GM19438 (cell line): Measurements from ENCODE around the gene DNAJB2.
A peak's percentile ranks its signal among the peaks of the same experiment; 100 is the strongest.
"Not testable (repeated sequence)": the region's sequence is repeated elsewhere in the genome, so short reads cannot be mapped to it uniquely, and the experiment has no call there.

Source experiments
- ATAC-seq: cut with Tn5 transposase; IDR thresholded peaks from one replicate; pipeline ENCODE4 v1.9.1; 2021; ENCODE audit warnings: low read depth; ENCODE audit not compliant: unreplicated experiment

The DNAJB2 gene

DNA sequence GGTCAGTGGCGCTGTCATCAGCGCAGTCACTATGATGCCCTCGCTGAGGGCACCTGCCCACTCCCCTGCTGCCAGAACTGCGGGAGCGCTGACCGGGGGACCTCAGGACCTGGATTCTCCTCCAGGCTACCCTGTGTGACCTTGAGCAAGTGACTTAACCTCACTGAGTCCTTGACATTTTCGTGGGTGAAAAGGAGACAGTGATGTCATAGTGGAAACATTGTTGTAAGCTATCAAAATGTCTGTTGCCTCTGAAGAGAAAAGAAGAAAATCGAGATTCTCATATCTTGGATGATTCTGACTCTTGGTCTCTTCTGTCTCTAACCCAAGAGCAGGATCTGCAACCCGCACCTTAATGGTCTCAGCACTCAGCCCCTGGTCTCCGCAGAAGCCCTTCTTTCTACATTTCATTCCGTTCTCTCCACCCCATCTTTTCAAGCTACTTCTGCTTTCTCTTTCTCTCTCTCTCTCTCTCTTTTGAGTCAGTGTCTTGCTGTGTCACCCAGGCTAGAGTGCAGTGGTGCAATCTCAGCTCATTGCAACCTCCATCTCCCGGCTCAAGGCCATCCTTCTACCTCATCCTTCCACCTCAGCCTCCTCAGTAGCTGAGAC is 24.5 kb upstream of the DNAJB2 start:
- peak; percentile 28 for ATAC-seq

DNA sequence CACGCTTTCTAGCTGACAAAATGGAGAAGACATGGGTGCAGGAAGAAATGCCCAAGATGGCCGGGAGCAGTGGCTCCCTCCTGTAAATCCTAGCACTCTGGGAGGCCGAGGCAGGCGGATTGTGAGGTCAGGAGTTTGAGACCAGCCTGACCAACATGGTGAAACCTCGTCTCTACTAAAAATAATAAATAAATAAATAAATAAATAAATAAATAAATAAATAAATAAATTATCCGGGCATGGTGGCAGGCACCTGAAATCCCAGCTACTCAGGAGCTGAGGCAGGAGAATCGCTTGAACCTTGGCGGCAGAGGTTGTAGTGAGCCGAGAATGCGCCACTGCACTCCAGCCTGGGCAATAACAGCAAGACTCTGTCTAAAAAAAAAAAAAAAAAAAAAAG is 20.2 kb upstream of the DNAJB2 start:
- not testable (repeated sequence) for ATAC-seq

DNA sequence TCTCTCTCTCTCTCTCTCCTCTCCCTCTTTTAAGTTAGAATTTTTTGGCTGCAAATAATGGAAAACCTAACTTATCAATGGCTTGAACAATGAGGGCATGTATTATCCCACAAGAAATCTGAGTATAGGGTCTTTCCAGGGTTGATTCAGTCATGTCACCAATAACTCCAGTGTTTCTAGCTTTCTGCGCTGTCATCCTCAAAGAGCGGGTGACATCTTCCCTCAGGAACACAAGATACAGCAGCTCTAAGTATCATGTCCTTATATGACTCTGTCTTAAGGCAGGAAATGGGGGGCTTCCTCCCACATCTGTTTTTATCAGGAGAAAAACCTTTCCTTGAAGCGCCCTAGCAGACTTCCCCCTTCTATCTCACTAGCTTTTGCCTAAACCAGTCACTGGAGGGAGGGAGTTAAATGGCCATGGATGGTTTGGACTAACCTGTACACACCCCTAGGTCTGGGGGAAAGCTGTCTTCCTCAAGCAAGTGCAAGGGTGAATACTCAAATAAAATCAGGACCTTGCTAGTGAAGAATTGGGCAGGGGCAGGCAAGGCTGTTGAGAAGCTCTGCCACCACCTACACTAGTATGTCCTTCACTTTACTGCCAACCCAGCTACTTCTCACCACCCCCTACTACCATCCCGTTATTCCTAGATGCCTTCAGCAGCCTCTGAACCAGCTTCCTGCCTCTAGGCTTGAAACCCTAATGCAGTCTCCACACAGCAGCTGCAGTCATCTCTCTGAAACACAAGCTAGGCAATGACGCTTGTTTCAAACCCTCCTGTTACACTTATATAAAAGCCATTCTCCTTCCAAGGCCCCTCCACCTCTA is 17.9 kb upstream of the DNAJB2 start:
- ATAC-seq, result no peak

DNA sequence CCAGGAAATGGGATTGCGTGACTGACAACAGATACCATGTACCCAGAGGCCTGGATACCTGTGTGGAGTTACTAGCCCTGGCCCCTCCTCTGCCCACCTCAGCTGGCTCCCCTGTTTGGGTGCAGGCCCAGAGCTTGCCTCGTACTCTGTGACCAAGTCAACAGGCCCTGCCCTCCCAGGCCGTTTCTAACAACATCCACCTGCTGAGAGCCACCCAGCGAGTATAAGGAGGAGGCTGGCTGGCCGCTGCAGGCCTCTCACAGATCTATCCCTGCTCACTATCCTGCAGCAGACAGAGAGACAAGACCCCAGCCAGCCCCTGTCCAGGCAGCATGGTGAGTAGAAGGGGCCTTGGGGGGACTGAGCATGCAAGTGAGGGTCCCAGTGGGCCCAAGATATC is 12.9 kb upstream of the DNAJB2 start:
- no peak for ATAC-seq

DNA sequence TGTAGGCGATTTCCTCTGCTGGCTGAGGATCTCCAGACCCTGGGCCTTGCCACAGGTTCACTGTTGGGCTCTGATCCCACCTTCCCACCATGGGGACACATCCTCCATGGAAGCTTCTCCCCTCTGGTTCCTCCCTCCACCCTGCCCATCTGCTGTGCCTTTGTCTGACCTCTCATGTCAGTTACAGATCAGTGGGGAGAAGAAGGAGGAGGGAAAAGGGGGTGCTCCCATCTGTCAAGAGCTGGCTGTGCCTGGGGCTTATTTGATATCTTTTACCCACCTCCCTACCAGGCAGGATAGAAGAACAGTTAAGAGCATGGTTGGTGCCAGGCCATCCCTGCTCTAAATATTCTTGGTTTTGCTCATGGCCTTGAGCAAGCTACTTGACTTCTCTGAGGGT is 12.3 kb upstream of the DNAJB2 start:
- no peak for ATAC-seq

DNA sequence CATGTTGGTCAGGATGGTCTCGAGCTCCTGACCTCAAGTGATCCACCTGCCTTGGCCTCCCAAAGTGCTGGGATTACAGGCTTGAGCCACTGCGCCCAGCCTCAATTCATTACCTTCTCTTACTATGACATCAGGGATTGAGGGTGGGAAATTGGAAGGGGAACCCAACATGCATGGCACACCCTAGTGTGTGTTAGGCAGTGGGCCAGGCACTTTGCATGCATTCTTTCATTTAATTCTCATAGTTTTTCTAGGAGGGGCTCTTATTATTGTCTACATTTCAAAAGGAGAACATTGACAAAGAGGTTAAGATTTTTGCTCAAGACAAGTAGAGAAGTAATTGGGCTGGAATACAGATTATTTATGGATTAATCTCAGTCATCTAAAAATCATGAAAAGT is 10.9 kb upstream of the DNAJB2 start:
- ATAC-seq, result no peak

DNA sequence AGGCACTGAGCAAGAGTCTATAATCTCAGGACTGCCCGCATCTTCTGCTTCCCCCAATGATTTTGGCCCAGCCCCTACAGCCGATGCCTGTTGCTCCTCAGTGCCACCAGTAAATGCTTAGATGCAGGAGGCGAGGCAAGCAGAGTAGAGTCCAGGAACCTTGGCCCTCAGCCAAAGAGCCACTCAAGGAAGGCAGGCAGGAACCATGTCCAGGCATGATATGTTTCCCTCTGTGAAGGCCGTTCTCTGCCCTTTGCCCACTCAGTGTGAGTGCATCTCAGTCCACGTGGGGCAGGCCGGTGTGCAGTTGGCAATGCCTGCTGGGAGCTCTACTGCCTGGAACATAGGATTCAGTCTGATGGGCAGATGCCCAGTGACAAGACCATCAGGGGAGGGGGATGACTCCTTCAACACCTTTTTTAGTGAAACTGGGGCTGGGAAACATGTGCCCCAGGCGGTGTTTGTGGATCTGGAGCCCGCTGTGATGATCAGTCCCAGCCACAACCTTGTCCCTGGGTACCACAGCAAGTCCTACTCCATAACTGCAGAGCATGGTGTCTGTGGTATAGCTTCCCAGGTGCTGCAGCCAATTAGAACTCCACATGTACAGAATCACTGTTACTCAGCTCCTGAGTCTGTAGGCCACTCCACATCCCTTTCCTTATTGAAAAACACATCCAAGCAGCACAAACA is 9.7 kb upstream of the DNAJB2 start:
- no peak for ATAC-seq

DNA sequence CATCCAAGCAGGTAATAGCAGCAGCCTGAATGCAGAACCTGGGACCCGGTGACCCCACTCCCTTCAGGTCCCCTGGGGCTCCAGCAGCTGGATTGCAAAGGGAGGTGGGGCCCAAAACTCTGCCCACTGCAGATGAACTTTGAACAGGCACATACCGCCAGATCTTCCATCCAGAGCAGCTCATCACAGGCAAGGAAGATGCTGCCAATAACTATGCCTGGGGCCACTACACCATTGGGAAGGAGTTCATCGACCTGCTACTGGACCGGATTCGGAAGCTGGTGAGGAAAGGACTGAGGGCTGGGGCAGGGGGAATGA is 9.2 kb upstream of the DNAJB2 start:
- no peak for ATAC-seq

DNA sequence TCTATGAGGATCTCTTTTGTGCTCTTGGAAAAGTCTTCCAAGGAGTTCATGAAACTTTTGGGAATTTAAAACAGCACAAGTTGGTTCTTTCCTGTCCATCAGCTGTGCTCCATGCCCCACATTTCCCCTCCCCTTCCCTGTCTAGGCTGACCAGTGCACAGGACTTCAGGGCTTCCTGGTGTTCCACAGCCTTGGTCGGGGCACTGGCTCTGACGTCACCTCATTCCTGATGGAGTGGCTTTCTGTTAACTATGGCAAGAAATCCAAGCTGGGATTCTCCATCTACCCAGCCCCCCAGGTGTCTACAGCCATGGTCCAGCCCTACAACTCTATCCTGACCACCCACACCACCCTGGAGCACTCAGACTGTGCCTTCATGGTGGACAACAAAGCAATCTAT is 8.1 kb upstream of the DNAJB2 start:
- no peak for ATAC-seq

DNA sequence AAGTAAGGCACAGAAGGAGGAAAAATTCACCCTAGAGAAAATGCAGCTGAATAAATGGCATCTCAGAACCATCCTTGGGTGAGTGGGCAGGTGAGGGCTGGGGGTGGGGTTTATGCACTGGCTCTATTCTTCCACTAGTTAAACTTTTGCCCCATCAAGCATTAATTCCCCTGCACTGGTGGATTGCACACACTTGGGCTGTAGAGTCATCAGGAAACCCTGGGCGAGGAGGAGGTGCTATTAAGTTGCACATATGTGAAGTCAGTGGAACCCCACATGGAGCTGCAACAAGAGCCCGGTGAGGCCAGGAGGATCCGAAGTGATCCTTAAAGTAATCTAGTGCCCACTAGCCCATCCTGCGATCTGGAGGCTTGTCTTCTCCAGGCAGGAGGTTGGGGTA is 6.8 kb upstream of the DNAJB2 start:
- ATAC-seq, result no peak

DNA sequence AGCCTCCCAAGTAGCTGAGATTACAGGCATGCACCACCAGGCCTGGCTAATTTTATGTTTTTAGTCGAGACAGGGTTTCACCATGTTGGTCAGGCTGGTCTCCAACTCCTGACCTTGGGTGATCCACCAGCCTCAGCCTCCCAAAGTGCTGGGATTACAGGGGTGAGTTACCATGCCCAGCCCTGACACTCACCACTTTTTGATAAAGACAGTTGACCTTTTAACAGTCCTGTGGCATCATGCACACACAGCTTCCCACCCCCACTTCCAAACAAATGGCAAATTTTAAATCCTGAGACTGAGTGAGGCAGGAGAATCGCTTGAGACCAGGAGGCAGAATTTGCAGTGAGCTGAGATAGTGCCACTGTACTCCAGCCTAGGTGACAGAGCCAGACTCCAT is 6.2 kb upstream of the DNAJB2 start:
- ATAC-seq, result no peak

DNA sequence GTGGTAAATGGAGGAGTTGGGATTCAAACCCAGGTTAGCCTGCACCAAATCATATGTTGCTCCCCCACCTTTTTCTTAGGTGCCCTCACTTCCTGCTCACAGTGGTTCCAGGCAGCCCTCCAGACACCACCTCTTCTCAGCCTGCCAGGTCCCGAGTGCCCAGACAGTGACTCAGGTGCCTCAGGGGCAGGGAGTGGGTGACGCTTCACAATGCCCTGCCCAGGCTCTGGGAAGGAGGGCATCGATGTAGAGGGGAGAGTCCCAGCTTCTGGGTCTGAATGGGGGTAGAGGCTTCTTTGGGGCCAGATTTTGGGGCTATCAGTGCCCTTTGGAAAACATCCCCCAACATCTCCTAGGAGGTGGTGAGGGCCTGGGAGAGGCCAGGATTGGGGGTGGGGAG is 5.2 kb upstream of the DNAJB2 start:
- no peak for ATAC-seq

DNA sequence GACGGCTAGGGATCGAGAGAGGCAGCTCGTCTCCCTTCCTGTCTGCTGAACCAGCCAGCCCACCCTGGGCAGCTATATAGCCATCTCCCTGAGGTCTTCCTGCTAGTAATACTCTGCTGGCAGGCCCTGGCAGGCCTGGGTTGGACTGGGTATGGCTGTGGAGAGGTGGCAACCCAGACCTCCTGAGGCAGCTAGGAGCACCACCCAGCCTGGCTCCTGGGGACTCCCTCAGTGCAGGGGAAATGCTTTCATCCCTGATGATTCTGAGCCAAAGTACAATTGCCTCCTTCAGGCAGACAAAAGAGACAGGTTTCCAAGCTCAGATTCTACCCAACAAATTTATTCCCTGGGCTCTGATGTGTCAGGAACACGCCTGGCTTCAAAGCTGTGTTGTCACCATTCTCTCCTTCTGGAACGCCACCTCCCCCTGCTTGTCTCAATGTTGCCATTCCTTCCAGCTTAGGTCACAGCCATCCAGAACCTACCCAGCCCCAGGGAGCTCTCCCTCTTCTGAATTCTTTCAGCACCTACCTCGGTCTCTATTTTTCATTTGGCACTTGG is 4.7 kb upstream of the DNAJB2 start:
- ATAC-seq, result no peak

DNA sequence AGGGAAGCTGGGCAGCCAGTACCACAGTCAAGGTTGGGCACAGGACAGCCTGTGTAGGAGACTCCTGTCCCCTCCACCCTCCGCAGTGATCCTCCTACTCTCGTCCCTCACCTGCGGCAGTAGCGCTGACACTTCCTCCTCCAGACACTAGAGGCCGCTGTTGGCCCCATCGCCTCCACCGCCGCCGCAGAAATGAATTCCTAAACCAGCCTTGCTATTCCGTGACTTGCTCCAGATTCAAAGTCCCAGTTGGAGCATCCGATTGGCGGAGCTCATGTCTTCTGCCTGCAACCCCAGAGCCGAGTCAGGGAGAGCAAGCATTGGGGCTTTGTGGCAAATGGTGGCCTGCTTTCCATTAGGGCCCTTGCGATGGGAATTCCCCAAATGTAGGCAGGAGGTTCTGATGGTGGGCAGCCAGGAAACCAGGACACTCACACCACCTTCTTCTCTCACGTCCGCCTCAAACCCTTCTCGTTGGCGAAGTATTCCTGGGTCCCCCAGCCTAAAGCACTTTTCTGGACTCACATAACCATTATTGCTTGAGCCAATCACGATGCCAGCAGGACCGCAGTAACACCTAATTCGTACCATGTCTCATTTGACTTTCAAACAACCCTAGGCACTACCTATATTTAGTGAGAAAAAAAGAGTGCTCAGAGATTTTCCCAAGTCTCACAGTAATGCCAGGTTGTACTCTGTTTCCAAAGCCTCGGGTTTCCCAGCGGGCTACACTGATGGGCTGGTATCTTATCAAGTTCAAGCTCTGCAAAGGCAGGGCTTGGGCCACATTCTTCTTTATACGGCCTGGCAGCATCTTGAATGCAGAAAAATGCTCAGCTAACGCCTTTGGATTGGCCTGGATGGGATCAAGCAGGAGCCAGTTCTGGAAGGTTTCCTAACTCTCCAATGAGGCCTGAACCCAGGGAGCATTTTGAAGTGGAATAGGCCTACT is 1.2 kb upstream of the DNAJB2 start:
- ATAC-seq, result peak; percentile 29

DNA sequence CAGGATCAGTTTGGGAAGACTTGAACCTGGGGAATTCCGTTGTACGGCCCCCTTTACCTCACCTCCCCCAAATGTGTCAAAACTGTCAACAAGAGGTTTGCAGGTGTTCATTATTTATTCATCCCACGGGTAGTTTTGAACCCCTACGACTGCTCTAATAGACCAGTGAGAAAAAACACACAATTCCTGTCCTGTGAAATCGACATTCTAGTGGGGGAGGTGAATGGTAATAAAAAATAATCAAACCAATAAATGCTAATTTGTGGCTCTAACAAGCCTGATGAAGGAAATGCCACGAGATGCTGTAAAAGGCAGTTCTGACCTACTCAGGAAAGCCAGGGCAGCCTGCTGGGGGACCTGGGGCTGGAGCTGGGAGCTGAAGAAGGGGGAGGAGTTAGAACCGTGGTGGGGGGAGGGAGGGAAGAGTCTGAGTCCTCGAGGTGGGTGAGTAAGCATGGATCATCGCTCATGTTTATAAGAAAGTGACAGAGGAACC is 463 bp upstream of the DNAJB2 start:
- no peak for ATAC-seq

DNA sequence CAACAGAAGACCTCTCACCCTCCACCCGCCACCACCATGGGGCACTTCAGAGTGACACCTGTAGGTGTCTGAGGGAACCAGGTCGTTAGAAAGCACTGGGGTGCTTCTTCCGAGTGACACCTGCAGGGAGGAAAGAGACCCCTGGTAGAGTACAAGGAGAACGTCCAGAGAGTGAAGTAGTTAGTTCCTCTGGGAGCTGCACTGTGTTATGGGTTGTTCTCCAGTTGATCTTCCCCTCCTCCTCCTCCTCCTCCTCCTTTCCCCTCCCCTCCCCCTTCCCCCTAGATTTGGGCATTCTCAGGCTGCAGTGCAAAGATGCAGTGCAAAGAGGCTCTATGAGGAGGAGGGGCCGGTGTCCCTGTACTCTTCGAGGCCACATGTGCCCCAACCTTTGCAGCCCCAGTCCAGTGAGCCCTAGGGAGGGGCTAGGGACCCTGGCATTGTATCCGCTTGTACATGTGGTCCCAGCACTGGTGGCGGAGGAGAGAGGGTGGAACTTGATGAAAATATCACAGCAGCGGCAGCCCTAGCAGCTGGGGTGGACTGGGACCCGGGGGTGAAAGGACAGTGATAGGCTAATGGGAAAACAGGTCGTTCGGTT is 850 bp downstream of the DNAJB2 start:
- no peak for ATAC-seq

DNA sequence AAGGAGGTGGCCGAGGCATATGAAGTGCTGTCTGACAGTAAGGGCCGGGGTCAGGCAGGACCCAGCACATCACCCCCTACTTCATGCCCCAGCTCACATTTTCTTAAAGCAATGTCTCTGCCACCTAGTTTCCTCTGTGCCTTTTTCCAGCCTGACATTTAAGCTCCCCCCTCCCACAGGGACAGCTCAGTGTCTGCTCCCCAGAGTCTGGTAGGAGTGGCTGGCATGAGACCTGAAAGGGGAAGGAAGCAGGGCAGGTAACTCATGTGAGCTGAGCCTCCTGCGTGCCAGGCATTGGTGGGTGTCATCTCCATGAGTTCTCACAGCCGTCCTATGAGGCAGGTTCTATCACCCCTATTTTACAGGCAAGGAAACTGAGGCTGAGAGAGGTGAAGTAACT is 1.5 kb downstream of the DNAJB2 start:
- ATAC-seq, result no peak

DNA sequence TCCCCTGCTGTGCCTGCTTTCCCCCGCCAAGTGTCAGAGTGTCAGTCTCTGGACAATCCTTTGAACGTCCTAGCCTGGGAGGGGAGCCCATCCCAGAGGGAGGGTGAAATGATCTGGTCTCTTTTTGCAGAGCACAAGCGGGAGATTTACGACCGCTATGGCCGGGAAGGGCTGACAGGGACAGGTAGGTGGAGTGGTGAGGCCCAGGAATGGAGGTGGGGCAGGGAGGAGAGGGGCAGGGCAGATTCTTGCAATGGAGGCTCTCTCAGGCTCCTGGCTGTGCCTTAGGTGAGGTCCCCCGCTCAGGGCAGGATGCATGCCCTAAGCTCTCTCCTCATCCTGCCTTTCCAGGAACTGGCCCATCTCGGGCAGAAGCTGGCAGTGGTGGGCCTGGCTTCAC is 2.4 kb downstream of the DNAJB2 start:
- ATAC-seq, result no peak

DNA sequence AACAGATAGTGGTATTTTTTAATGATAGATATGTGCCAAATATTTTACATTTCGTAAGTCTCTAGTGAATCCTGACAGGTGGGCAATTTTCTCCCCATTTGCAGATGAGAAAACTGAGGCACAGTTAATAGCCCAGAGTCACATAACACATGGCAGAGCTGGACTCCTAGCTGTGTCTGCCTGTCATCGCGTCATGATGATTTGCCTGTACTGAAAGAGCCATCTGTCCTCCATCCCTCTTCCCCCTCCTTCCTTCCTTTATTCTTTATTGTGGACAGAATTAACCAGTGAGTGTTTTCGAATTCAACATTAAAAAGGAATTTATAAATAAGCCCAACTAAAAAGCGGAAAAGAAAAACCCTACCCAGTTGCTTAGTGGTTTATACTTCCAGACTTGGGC is 3.2 kb downstream of the DNAJB2 start:
- no peak for ATAC-seq
